HG03457 (cell line): ENCODE results near the gene ADAMTS5.

Experiments used
- ATAC-seq: cut with Tn5 transposase; IDR thresholded peaks from one replicate; pipeline ENCODE4 v1.9.1; 2021; ENCODE audit warnings: moderate number of reproducible peaks; ENCODE audit not compliant: unreplicated experiment

Gene ADAMTS5

GRCh38 chr21:26949830-26950229 lies 17.1 kb downstream of the ADAMTS5 start:
- ATAC-seq, result no peak

GRCh38 chr21:26948194-26948593 lies 18.7 kb downstream of the ADAMTS5 start:
- ATAC-seq, result no peak

GRCh38 chr21:26946744-26947446 lies 20.0 kb downstream of the ADAMTS5 start:
- ATAC-seq, result no peak

- no peak for ATAC-seq
Observed at GRCh38 chr21:26945916-26946675, 20.8 kb downstream of the ADAMTS5 start.

GRCh38 chr21:26943921-26944320 lies 23.0 kb downstream of the ADAMTS5 start:
- ATAC-seq, result no peak

- no peak for ATAC-seq
Observed at GRCh38 chr21:26941421-26941820, 25.5 kb downstream of the ADAMTS5 start.

GRCh38 chr21:26939601-26940111 lies 27.2 kb downstream of the ADAMTS5 start:
- no peak for ATAC-seq

GRCh38 chr21:26936641-26937040 lies 30.2 kb downstream of the ADAMTS5 start:
- ATAC-seq, result no peak

GRCh38 chr21:26935977-26936376 lies 30.9 kb downstream of the ADAMTS5 start:
- ATAC-seq, result no peak

- ATAC-seq, result no peak
Observed at GRCh38 chr21:26934383-26934782, 32.5 kb downstream of the ADAMTS5 start.

- no peak for ATAC-seq
Observed at GRCh38 chr21:26933448-26933847, 33.4 kb downstream of the ADAMTS5 start.

- no peak for ATAC-seq
Observed at GRCh38 chr21:26925636-26926035, 41.3 kb downstream of the ADAMTS5 start.

GRCh38 chr21:26925122-26925521 lies 41.8 kb downstream of the ADAMTS5 start:
- ATAC-seq, result no peak

GRCh38 chr21:26923986-26924385 lies 42.9 kb downstream of the ADAMTS5 start:
- no peak for ATAC-seq

GRCh38 chr21:26920055-26920454 lies 46.8 kb downstream of the ADAMTS5 start:
- no peak for ATAC-seq

GRCh38 chr21:26918323-26919079 lies 48.4 kb downstream of the ADAMTS5 start:
- no peak for ATAC-seq

- ATAC-seq, result no peak
Observed at GRCh38 chr21:26916799-26917198, 50.1 kb downstream of the ADAMTS5 start.

- ATAC-seq, result no peak
Observed at GRCh38 chr21:26914557-26914956, 52.3 kb downstream of the ADAMTS5 start.

GRCh38 chr21:26912466-26912865 lies 54.4 kb downstream of the ADAMTS5 start:
- no peak for ATAC-seq

- no peak for ATAC-seq
Observed at GRCh38 chr21:26909972-26910371, 56.9 kb downstream of the ADAMTS5 start.

GRCh38 chr21:26900980-26901379 lies 65.9 kb downstream of the ADAMTS5 start:
- no peak for ATAC-seq
